ENCODE measurements around the gene GJB4.
"Not testable (repeated sequence)": the region's sequence is repeated elsewhere in the genome, so short reads cannot be mapped to it uniquely, and the experiment has no call there.

The GJB4 gene

GRCh38 chr1:34771573-34772371, 12.2 kb downstream of the GJB4 start:
- H3K9ac ChIP-seq (ENCODE audit: low read length) = no peak overlapping the region
- H3K4me3 ChIP-seq (ENCODE audit: low read length) = no peak overlapping the region
- 0 out of 2 replicates have a peak, but pooled peaks cover 4% of the 10 kb centered on the region for H3K27me3 ChIP-seq (ENCODE audit: low read depth, low read length)
- no peaks in the 10 kb centered on the region for H3K36me3 ChIP-seq (replicated peaks; ENCODE audit: low read depth, low read length)
- no peaks in the 10 kb centered on the region for H3K9me3 ChIP-seq (ENCODE audit: insufficient read depth, low read length)
- no peaks in the 10 kb centered on the region for H3K79me2 ChIP-seq (ENCODE audit: low read length)
- TF ChIP-seq EZH2phosphoT487 (IDR thresholded peaks at IDR 0.05; ENCODE audit: low read depth) = no peak
- no peak for TF ChIP-seq CTCF (IDR thresholded peaks at IDR 0.05; ENCODE audit: low read depth, low read length)
- H3K4me2 ChIP-seq (ENCODE audit: low read length) = no peak overlapping the region
- no peaks in the 10 kb centered on the region for H4K20me1 ChIP-seq (ENCODE audit: insufficient read depth, low read length)
- no peaks in the 10 kb centered on the region for H3K4me1 ChIP-seq (ENCODE audit: low read length)
- no peak overlapping the region for H3K27ac ChIP-seq (ENCODE audit: low read length)
- no peak overlapping the region for H2AFZ ChIP-seq (ENCODE audit: low read depth, low read length)

GRCh38 chr1:34773114-34773513, 13.6 kb downstream of the GJB4 start:
- not testable (repeated sequence) for H3K4me1 ChIP-seq (ENCODE audit: low read length); H3K4me2 ChIP-seq (ENCODE audit: low read length); H2AFZ ChIP-seq (ENCODE audit: low read depth, low read length); H3K4me3 ChIP-seq (ENCODE audit: low read length); H3K27me3 ChIP-seq (ENCODE audit: low read depth, low read length); H3K9me3 ChIP-seq (ENCODE audit: insufficient read depth, low read length); H3K9ac ChIP-seq (ENCODE audit: low read length); H3K27ac ChIP-seq (ENCODE audit: low read length); H4K20me1 ChIP-seq (ENCODE audit: insufficient read depth, low read length); H3K79me2 ChIP-seq (ENCODE audit: low read length); H3K36me3 ChIP-seq (replicated peaks; ENCODE audit: low read depth, low read length)

GRCh38 chr1:34774957-34775356, 15.4 kb downstream of the GJB4 start:
- H3K79me2 ChIP-seq (ENCODE audit: low read length) = no peaks in the 10 kb centered on the region
- no peaks in the 10 kb centered on the region for H3K36me3 ChIP-seq (replicated peaks; ENCODE audit: low read depth, low read length)
- no peaks in the 10 kb centered on the region for H4K20me1 ChIP-seq (ENCODE audit: insufficient read depth, low read length)
- H3K9ac ChIP-seq (ENCODE audit: low read length) = no peak overlapping the region
- no peak overlapping the region for H2AFZ ChIP-seq (ENCODE audit: low read depth, low read length)
- no peaks in the 10 kb centered on the region for H3K4me1 ChIP-seq (ENCODE audit: low read length)
- no peaks in the 10 kb centered on the region for H3K27me3 ChIP-seq (ENCODE audit: low read depth, low read length)
- no peaks in the 10 kb centered on the region for H3K9me3 ChIP-seq (ENCODE audit: insufficient read depth, low read length)
- H3K27ac ChIP-seq (ENCODE audit: low read length) = no peak overlapping the region
- H3K4me2 ChIP-seq (ENCODE audit: low read length) = no peak overlapping the region
- no peak for TF ChIP-seq CTCF (IDR thresholded peaks at IDR 0.05; ENCODE audit: low read depth, low read length)
- no peak for TF ChIP-seq EZH2phosphoT487 (IDR thresholded peaks at IDR 0.05; ENCODE audit: low read depth)
- no peak overlapping the region for H3K4me3 ChIP-seq (ENCODE audit: low read length)

GRCh38 chr1:34776911-34777310, 17.4 kb downstream of the GJB4 start:
- Histone ChIP-seq H2AFZ (ENCODE audit: low read depth, low read length) (no peak overlapping the region), H3K27me3 (ENCODE audit: low read depth, low read length) (no peaks in the 10 kb centered on the region), H3K4me3 (ENCODE audit: low read length) (no peak overlapping the region), H3K4me1 (ENCODE audit: low read length) (no peaks in the 10 kb centered on the region), H3K36me3 (replicated peaks; ENCODE audit: low read depth, low read length) (no peaks in the 10 kb centered on the region), H4K20me1 (ENCODE audit: insufficient read depth, low read length) (no peaks in the 10 kb centered on the region), H3K9ac (ENCODE audit: low read length) (no peak overlapping the region), H3K27ac (ENCODE audit: low read length) (no peak overlapping the region), H3K9me3 (ENCODE audit: insufficient read depth, low read length) (no peaks in the 10 kb centered on the region), H3K79me2 (ENCODE audit: low read length) (no peaks in the 10 kb centered on the region), H3K4me2 (ENCODE audit: low read length) (no peak overlapping the region)
- TF ChIP-seq CTCF (IDR thresholded peaks at IDR 0.05; ENCODE audit: low read depth, low read length) (no peak), EZH2phosphoT487 (IDR thresholded peaks at IDR 0.05; ENCODE audit: low read depth) (no peak)
